GM23338 (cell line): ENCODE data around the gene MYOF. TPM values are rescaled to one million over a fixed set of nuclear protein-coding genes. Genes with fewer than 3 reads are reported as not detected.

ENCODE experiments used
- ATAC-seq: fragments of 200-7000 bp; cut with Tn5 transposase; 3 replicates; pipeline ENCODE4 v1.9.1; 2020
- DNase-seq: peaks from one replicate; pipeline ENCODE4 v3.0.0-alpha.2; 2015; ENCODE audit warnings: low spot score
- H2AFZ ChIP-seq: fragments of 200-600 bp; sonication (generic); 2 replicates; pipeline ENCODE4 v1.8.0; 2016; ENCODE audit warnings: antibody characterized with exemption, mild to moderate bottlenecking, moderate library complexity
- H3F3A ChIP-seq: fragments of 200-600 bp; sonication (generic); replicated peaks from 2 replicates; pipeline ENCODE4 v1.8.0; 2017; ENCODE audit warnings: antibody characterized with exemption, mixed run types, low read depth
- H3K27ac ChIP-seq: fragments of 200-600 bp; sonication (generic); 2 replicates; pipeline ENCODE4 v1.6.1; 2016; ENCODE audit warnings: low read depth
- H3K27me3 ChIP-seq: fragments of 200-600 bp; sonication (generic); 2 replicates; pipeline ENCODE4 v1.8.0; 2016; ENCODE audit warnings: mild to moderate bottlenecking, mixed run types, moderate library complexity; ENCODE audit not compliant: insufficient read depth
- H3K36me3 ChIP-seq: fragments of 200-600 bp; sonication (generic); 2 replicates; pipeline ENCODE4 v1.8.0; 2016; ENCODE audit warnings: mild to moderate bottlenecking; ENCODE audit not compliant: insufficient read depth
- H3K4me1 ChIP-seq: fragments of 200-600 bp; sonication (generic); 2 replicates; pipeline ENCODE4 v1.8.0; 2016; ENCODE audit warnings: mild to moderate bottlenecking, moderate library complexity; ENCODE audit not compliant: insufficient read depth
- H3K4me2 ChIP-seq: fragments of 200-600 bp; sonication (generic); 2 replicates; pipeline ENCODE4 v1.7.1; 2017; ENCODE audit warnings: mixed run types
- H3K4me3 ChIP-seq: fragments of 200-600 bp; sonication (generic); 2 replicates; pipeline ENCODE4 v1.6.1; 2016; ENCODE audit warnings: mixed run types
- H3K79me2 ChIP-seq: fragments of 200-600 bp; sonication (generic); replicated peaks from 2 replicates; pipeline ENCODE4 v1.8.0; 2017; ENCODE audit warnings: mild to moderate bottlenecking; ENCODE audit not compliant: insufficient read depth
- H3K9me2 ChIP-seq: fragments of 200-600 bp; sonication (generic); 2 replicates; pipeline ENCODE4 v1.8.0; 2017; ENCODE audit not compliant: insufficient read depth
- H4K20me1 ChIP-seq: fragments of 200-600 bp; sonication (generic); replicated peaks from 2 replicates; pipeline ENCODE4 v1.8.0; 2017; ENCODE audit warnings: mild to moderate bottlenecking; ENCODE audit not compliant: insufficient read depth
- H3K27ac Mint-ChIP-seq: 2 replicates; pipeline ENCODE4 v1.8.0; 2020; ENCODE audit warnings: inconsistent platforms, mild to moderate bottlenecking, moderate library complexity, mixed read lengths
- H3K27me3 Mint-ChIP-seq: 3 replicates; pipeline ENCODE4 v1.8.0; 2022; ENCODE audit warnings: low read depth, mild to moderate bottlenecking, moderate library complexity, mixed read lengths, inconsistent platforms; ENCODE audit not compliant: insufficient read depth, poor library complexity
- H3K36me3 Mint-ChIP-seq: 3 replicates; pipeline ENCODE4 v1.8.0; 2021; ENCODE audit warnings: low read depth, mild to moderate bottlenecking, inconsistent platforms, moderate library complexity, mixed read lengths
- H3K4me1 Mint-ChIP-seq: 3 replicates; pipeline ENCODE4 v1.8.0; 2020; ENCODE audit warnings: mild to moderate bottlenecking, inconsistent platforms, mixed read lengths
- H3K4me3 Mint-ChIP-seq: 3 replicates; pipeline ENCODE4 v1.8.0; 2021; ENCODE audit warnings: moderate library complexity, mild to moderate bottlenecking, inconsistent platforms, mixed read lengths
- H3K9me3 Mint-ChIP-seq: 3 replicates; pipeline ENCODE4 v1.8.0; 2020; ENCODE audit warnings: moderate library complexity, mild to moderate bottlenecking, inconsistent platforms, mixed read lengths
- CREB1 ChIP-seq: fragments of 250-450 bp; sonication (Bioruptor Pico); IDR thresholded peaks from 2 replicates; pipeline ENCODE4 v1.5.0; 2020; ENCODE audit warnings: low read depth, mild to moderate bottlenecking, moderate library complexity
- CTCF ChIP-seq, 2 experiments: fragments of 200-600 bp in 1 of 2; sonication (generic) in 1 of 2; conservative IDR thresholded peaks; 2 replicates each; pipeline versions ENCODE4 v1.5.1 to v1.6.1; 2016 to 2017; ENCODE audit warnings: antibody characterized with exemption in 2 of 2, low read depth in 2 of 2, mild to moderate bottlenecking in 2 of 2, moderate library complexity in 1 of 2
- EZH2 ChIP-seq: fragments of 200-600 bp; sonication (generic); IDR thresholded peaks from one replicate; pipeline ENCODE4 v1.8.0; 2017; ENCODE audit warnings: antibody characterized with exemption, mild to moderate bottlenecking, low read depth; ENCODE audit not compliant: unreplicated experiment
- EZH2phosphoT487 ChIP-seq: fragments of 200-600 bp; sonication (generic); IDR thresholded peaks from one replicate; pipeline ENCODE4 v1.8.1; 2018; ENCODE audit warnings: antibody characterized with exemption; ENCODE audit not compliant: unreplicated experiment
- JUNB ChIP-seq: IDR thresholded peaks from one replicate; pipeline ENCODE4 v1.6.1; 2016; ENCODE audit warnings: antibody characterized with exemption; ENCODE audit not compliant: unreplicated experiment
- NANOG ChIP-seq: IDR thresholded peaks from 2 replicates; pipeline ENCODE4 v1.6.1; 2016; ENCODE audit warnings: antibody characterized with exemption, borderline replicate concordance
- POLR2AphosphoS5 ChIP-seq: IDR thresholded peaks from 2 replicates; pipeline ENCODE4 v1.6.1; 2016; ENCODE audit warnings: antibody characterized with exemption, low read depth
- REST ChIP-seq: IDR thresholded peaks from one replicate; pipeline ENCODE4 v1.6.1; 2018; ENCODE audit warnings: antibody characterized with exemption; ENCODE audit not compliant: unreplicated experiment
- STAT1 ChIP-seq: IDR thresholded peaks from one replicate; pipeline ENCODE4 v1.6.1; 2016; ENCODE audit warnings: antibody characterized with exemption; ENCODE audit not compliant: unreplicated experiment
- ZNF114 ChIP-seq: fragments of 250-450 bp; sonication (Bioruptor Pico); IDR thresholded peaks from 2 replicates; pipeline ENCODE4 v1.5.0; 2020; ENCODE audit warnings: mild to moderate bottlenecking, moderate library complexity
- ZNF331 ChIP-seq: fragments of 250-450 bp; sonication (Bioruptor Pico); IDR thresholded peaks from 2 replicates; pipeline ENCODE4 v1.5.0; 2020; ENCODE audit warnings: low read depth, mild to moderate bottlenecking, moderate library complexity
- polyA plus RNA-seq: library from polyadenylated mRNA; unstranded; fragments of >200 nt; fragmentation: Nextera tagmentation; extraction: Ambion mirVana; gene quantifications from 2 replicates; pipeline ENCODE4 v1.2.1, GENCODE V29; 2016
- total RNA-seq: library from RNA; depleted of rRNA; stranded (reverse); fragments of >200 nt; shearing (Covaris generic); gene quantifications from 2 replicates; pipeline ENCODE4 v1.2.3, GENCODE V29; 2014

Gene MYOF
- total and polyA plus RNA-seq, 2 experiments from 2014 or later: 0.82 to 1.4 TPM

GRCh38 chr10:93420944-93421825 lies 60.9 kb downstream of the MYOF start:
- Histone ChIP-seq H2AFZ (peak overlapping the region; percentile 57; the same call in 1 of the 2 replicates), H3K27me3 (no peaks in the 10 kb centered on the region), H3F3A (no peaks in the 10 kb centered on the region), H3K4me2 (peak overlapping the region; percentile 62), H3K9me2 (no peaks in the 10 kb centered on the region), H4K20me1 (no peaks in the 10 kb centered on the region), H3K36me3 (no peaks in the 10 kb centered on the region), H3K27ac (peak overlapping the region; percentile 30; the same call in 1 of the 2 replicates), H3K4me1 (peaks cover 26% of the 10 kb centered on the region), H3K4me3 (no peak overlapping the region), H3K79me2 (no peaks in the 10 kb centered on the region)
- no peak for TF ChIP-seq EZH2
- no peak for TF ChIP-seq JUNB
- TF ChIP-seq POLR2AphosphoS5: no peak
- no peak for TF ChIP-seq EZH2phosphoT487
- DNase-seq (peak; percentile 61), ATAC-seq (peak; percentile 83)
- Mint-ChIP-seq H3K9me3 (no peaks in the 10 kb centered on the region), H3K27ac (peak overlapping the region; percentile 69), H3K4me3 (no peak overlapping the region), H3K27me3 (peaks cover 4% of the 10 kb centered on the region), H3K36me3 (no peaks in the 10 kb centered on the region), H3K4me1 (peaks cover 28% of the 10 kb centered on the region)

GRCh38 chr10:93420091-93420490 lies 62.0 kb downstream of the MYOF start:
- Histone ChIP-seq H3F3A (no peaks in the 10 kb centered on the region), H3K4me1 (peaks cover 26% of the 10 kb centered on the region), H2AFZ (no peak overlapping the region), H3K36me3 (no peaks in the 10 kb centered on the region), H4K20me1 (no peaks in the 10 kb centered on the region), H3K4me3 (no peak overlapping the region), H3K27me3 (no peaks in the 10 kb centered on the region), H3K4me2 (no peak overlapping the region), H3K79me2 (no peaks in the 10 kb centered on the region), H3K9me2 (no peaks in the 10 kb centered on the region), H3K27ac (no peak overlapping the region)
- peaks cover 4% of the 10 kb centered on the region for H3K27me3 Mint-ChIP-seq
- H3K9me3 Mint-ChIP-seq: no peaks in the 10 kb centered on the region
- peak overlapping the region; percentile 78; the same call in 1 of the 2 replicates for H3K27ac Mint-ChIP-seq
- ATAC-seq: peak; percentile 50
- no peaks in the 10 kb centered on the region for H3K36me3 Mint-ChIP-seq
- peaks cover 28% of the 10 kb centered on the region for H3K4me1 Mint-ChIP-seq
- peak; percentile 70 for DNase-seq
- H3K4me3 Mint-ChIP-seq: no peak overlapping the region
- TF ChIP-seq CTCF (conservative IDR thresholded peaks at IDR 0.05; ENCODE audit: low read depth in 2 of 2) (no peak), EZH2 (no peak), CREB1 (no peak), STAT1 (no peak), POLR2AphosphoS5 (no peak), ZNF331 (CRISPR knock-in tag) (no peak), NANOG (no peak), REST (no peak), ZNF114 (CRISPR knock-in tag) (no peak)
